ENCODE results near the gene USPL1. TPM values are rescaled to one million over a fixed set of nuclear protein-coding genes. Genes with fewer than 3 reads are reported as not detected.

USPL1 gene
- total RNA-seq, 2 experiments from 2014 or later: 13.3 to 13.8 TPM

DNA sequence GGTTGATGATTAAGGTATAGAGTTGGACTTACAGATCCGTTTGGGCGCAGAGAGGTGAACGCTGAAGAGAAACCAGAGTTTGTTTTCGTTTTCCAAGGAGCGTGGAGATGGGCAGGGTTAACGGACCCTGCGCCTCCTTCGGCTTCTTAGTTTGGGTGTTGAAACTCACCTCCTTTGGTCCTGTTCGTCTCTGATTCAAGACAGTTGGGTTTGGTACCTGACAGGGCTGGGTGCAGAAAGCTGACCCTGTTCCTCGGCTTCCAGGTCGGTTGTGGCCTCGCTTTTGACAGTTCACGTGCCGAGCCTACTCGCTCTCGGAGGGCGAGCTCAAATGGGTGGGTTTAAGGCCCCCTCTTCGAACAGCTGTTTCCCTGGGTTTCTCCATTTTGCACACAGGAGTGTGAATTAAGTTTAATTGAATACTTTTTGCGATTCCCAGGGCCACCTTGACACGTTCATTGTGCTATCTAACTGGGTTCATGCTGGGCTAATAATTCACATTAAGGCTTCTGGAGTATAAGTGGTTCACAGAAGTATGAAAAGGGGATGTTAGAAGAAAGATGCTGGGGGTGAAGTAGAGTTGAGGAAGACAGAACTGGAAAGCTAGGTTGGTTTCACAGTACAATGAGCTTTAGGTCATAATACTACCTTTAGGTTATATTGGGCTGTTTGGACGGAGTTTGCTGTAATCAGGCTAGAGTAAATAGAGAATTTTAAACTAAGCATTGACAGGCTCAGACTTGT, 638 bp downstream of the USPL1 start:
- CTCF ChIA-PET: interaction anchor here (0.6 to 1.4 kb wide), 4 partner anchors 9 to 210 kb away, joined by 3 to 7 read pairs (median 4); no protein-coding TSS in a partner anchor
- Mint-ChIP-seq H3K36me3 (peaks cover 14% of the 10 kb centered on the region), H3K27ac (no peak overlapping the region), H3K4me3 (no peak overlapping the region), H3K4me1 (ENCODE audit: low read depth) (peaks cover 31% of the 10 kb centered on the region), H3K9me3 (no peaks in the 10 kb centered on the region), H3K27me3 (no peaks in the 10 kb centered on the region)
- DNase-seq: no peak
- intact Hi-C loops (cut with micrococcal nuclease): loop anchor here (5.0 kb wide), 2 partner anchors 54 to 1809 kb away; partner anchors contain the start of gene N4BP2L1
- POLR2A ChIA-PET: interaction anchor here (0.9 to 3.4 kb wide), 11 partner anchors 9 to 246 kb away, joined by 3 to 46 read pairs (median 5); partner anchors contain the start of gene HMGB1

DNA sequence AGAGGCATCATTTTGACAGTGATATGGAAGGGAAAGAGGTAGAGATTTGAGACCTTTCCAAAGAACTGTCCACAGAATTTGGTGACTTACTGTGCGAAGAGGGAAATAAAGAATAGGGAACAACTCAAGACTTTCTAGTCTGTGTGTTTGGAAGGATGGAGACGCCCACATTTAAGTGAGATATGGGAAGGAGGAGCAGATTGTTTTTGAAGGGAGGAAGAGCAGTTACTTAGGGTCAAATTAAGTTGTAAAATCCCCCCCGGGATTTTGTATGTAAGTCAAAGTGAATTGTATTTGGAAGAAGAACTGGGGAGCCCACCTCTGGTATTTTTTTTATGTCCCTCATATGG, 1.2 kb downstream of the USPL1 start:
- intact Hi-C loops (cut with micrococcal nuclease): loop anchor here (5.0 kb wide), 2 partner anchors 53 to 1808 kb away; partner anchors contain the start of gene N4BP2L1
- no peaks in the 10 kb centered on the region for H3K9me3 Mint-ChIP-seq
- peaks cover 13% of the 10 kb centered on the region for H3K36me3 Mint-ChIP-seq
- H3K27ac Mint-ChIP-seq: no peak overlapping the region
- DNase-seq: no peak
- H3K4me3 Mint-ChIP-seq: no peak overlapping the region
- H3K27me3 Mint-ChIP-seq: no peaks in the 10 kb centered on the region
- ChIA-PET CTCF (interaction anchor here (0.6 to 1.4 kb wide), 2 partner anchors 8 to 210 kb away, joined by 3 to 4 read pairs; no protein-coding TSS in a partner anchor), POLR2A (interaction anchor here (1.1 to 2.4 kb wide), 5 partner anchors 40 to 211 kb away, joined by 3 to 11 read pairs (median 7); no protein-coding TSS in a partner anchor)
- peaks cover 28% of the 10 kb centered on the region for H3K4me1 Mint-ChIP-seq (ENCODE audit: low read depth)

DNA sequence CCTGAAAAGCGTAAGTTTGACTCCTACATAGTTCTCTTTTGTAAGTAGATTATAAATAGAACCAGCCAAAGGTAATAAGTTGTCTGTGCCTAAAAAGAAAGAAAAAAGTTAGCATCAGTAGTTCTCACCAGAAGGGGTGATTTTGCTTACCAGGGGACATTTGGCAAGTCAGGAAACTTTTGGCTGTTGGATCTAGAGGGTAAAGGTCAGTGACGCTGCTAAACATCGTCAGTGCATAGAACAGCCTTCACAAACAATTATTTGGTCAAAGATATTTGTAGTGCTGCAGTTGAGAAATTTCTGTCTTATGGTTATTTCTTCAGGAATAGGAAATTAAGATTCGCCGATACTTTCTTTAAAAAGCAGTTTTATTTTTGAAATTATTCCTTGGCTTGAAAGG, 2.0 kb downstream of the USPL1 start:
- H3K4me1 Mint-ChIP-seq (ENCODE audit: low read depth): peaks cover 26% of the 10 kb centered on the region
- H3K27me3 Mint-ChIP-seq: no peaks in the 10 kb centered on the region
- no peak overlapping the region for H3K27ac Mint-ChIP-seq
- H3K4me3 Mint-ChIP-seq: peak overlapping the region; percentile 33
- ChIA-PET POLR2A (no interaction called here), CTCF (no interaction called here)
- DNase-seq: no peak
- intact Hi-C loops (cut with micrococcal nuclease): loop anchor here (5.0 kb wide), 2 partner anchors 53 to 1808 kb away; partner anchors contain the start of gene N4BP2L1
- no peaks in the 10 kb centered on the region for H3K9me3 Mint-ChIP-seq
- H3K36me3 Mint-ChIP-seq: peaks cover 18% of the 10 kb centered on the region

- Mint-ChIP-seq H3K36me3 (peaks cover 23% of the 10 kb centered on the region), H3K4me3 (no peak overlapping the region), H3K27ac (no peak overlapping the region), H3K4me1 (ENCODE audit: low read depth) (peaks cover 29% of the 10 kb centered on the region), H3K9me3 (no peaks in the 10 kb centered on the region), H3K27me3 (no peaks in the 10 kb centered on the region)
- CTCF ChIA-PET: interaction anchor here (1.2 kb wide), 1 partner anchor 488 kb away, joined by 3 read pairs; no protein-coding TSS in a partner anchor
- POLR2A ChIA-PET: no interaction called here
- no peak for DNase-seq
- intact Hi-C loops (cut with micrococcal nuclease): no loop called here
Measured at GRCh38 chr13:30620941-30621340, 3.2 kb downstream of the USPL1 start.

DNA sequence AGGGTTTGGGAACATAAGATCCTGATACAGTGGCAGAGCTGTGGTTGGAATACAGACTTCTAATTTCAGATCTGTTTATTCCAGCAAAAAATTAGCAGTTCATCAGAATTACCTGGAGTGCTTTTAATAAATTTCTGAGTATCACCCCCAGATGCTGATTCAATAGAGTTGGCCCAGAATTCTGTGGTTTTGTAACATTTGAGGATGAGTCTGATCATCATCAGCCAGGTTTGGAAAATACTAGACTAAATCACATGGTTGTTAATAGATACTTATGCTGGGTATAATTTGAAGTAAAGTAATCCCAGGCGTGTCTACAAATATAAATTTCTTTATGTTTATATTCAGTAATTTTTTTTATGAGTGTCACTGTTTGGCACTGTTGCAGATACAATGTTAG, 4.8 kb downstream of the USPL1 start:
- ChIA-PET CTCF (interaction anchor here (0.7 kb wide), 1 partner anchor 17 kb away, joined by 4 read pairs; no protein-coding TSS in a partner anchor), POLR2A (no interaction called here)
- H3K27me3 Mint-ChIP-seq: no peaks in the 10 kb centered on the region
- H3K36me3 Mint-ChIP-seq: peaks cover 23% of the 10 kb centered on the region
- intact Hi-C loops (cut with micrococcal nuclease): no loop called here
- H3K4me1 Mint-ChIP-seq (ENCODE audit: low read depth): peaks cover 38% of the 10 kb centered on the region
- DNase-seq: no peak
- H3K27ac Mint-ChIP-seq: no peak overlapping the region
- H3K4me3 Mint-ChIP-seq: no peak overlapping the region
- no peaks in the 10 kb centered on the region for H3K9me3 Mint-ChIP-seq

GRCh38 chr13:30623392-30623791, 5.7 kb downstream of the USPL1 start:
- Mint-ChIP-seq H3K4me1 (ENCODE audit: low read depth) (peaks cover 42% of the 10 kb centered on the region), H3K4me3 (no peak overlapping the region), H3K27ac (no peak overlapping the region), H3K27me3 (no peaks in the 10 kb centered on the region), H3K9me3 (no peaks in the 10 kb centered on the region), H3K36me3 (peaks cover 24% of the 10 kb centered on the region)
- intact Hi-C loops (cut with micrococcal nuclease): no loop called here
- ChIA-PET POLR2A (no interaction called here), CTCF (no interaction called here)
- no peak for DNase-seq

DNA sequence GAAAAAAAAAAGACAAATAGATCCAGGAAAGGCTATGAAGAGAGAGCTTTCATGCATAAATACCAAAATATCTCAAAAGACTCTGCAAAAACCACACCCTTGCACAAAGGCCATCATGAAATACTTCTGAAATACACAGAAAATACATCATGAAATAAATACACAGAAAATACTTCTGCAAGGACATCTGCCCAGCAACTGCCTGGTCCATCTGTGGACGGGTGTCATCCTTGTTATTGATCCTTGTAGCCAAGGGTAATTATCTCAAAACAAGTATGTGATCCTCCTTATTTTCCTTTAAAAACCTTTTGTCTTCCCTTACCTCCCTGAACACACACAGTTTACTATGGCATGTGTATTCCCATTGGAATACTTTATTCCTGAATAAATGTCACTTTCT, 6.9 kb downstream of the USPL1 start:
- ChIA-PET CTCF (no interaction called here), POLR2A (no interaction called here)
- peaks cover 36% of the 10 kb centered on the region for H3K36me3 Mint-ChIP-seq
- intact Hi-C loops (cut with micrococcal nuclease): no loop called here
- H3K4me3 Mint-ChIP-seq: no peak overlapping the region
- H3K27ac Mint-ChIP-seq: no peak overlapping the region
- no peaks in the 10 kb centered on the region for H3K27me3 Mint-ChIP-seq
- peaks cover 49% of the 10 kb centered on the region for H3K4me1 Mint-ChIP-seq (ENCODE audit: low read depth)
- DNase-seq: no peak
- H3K9me3 Mint-ChIP-seq: no peaks in the 10 kb centered on the region

DNA sequence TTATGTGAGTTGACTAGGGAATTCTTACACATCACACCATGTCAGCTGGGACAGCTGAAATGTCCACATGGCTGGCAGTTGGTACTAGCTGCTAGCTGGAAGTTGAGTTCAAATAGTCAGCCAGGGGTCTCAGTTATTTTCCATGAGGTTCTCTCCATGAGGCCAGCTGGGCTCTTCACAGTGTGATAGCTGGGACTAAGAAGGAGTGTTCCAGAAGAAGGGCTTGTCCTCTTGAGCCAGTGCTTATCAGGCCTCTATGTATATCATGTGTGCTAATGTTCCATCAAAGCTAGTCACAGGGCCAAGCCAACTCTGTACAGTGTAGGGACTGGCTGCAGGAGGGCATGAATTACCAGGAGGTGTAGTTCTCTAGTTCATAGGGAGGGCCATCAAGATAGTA, 11.8 kb downstream of the USPL1 start:
- peaks cover 51% of the 10 kb centered on the region for H3K36me3 Mint-ChIP-seq
- no peaks in the 10 kb centered on the region for H3K27me3 Mint-ChIP-seq
- peaks cover 36% of the 10 kb centered on the region for H3K4me1 Mint-ChIP-seq (ENCODE audit: low read depth)
- no peak overlapping the region for H3K4me3 Mint-ChIP-seq
- no peak overlapping the region for H3K27ac Mint-ChIP-seq
- peaks cover 2% of the 10 kb centered on the region for H3K9me3 Mint-ChIP-seq
- DNase-seq: no peak
- ChIA-PET POLR2A (interaction anchor here (1.9 kb wide), 1 partner anchor 12 kb away, joined by 6 read pairs; the partner anchor contains the start of gene USPL1), CTCF (interaction anchor here (1.7 kb wide), 1 partner anchor 12 kb away, joined by 7 read pairs; the partner anchor contains the start of gene USPL1)
- intact Hi-C loops (cut with micrococcal nuclease): no loop called here

DNA sequence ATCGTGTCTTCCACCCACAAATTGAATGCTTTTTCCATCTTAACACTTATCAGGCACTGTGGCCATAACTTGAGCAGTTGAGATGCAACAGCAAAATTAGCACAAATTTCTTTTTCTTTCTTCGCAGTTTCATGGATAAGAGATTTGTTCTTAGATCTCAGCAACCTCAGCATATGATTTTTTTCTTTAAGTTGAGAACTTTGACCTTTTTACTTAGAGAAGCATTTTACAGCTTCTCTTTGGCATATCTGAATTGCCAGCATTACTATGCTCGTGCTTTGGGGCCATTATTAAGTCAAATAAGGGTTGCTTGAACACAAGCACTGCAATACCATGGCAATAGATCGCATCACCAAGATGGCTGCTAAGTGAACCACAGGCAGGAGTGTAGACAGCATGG, 16.1 kb downstream of the USPL1 start:
- POLR2A ChIA-PET: no interaction called here

DNA sequence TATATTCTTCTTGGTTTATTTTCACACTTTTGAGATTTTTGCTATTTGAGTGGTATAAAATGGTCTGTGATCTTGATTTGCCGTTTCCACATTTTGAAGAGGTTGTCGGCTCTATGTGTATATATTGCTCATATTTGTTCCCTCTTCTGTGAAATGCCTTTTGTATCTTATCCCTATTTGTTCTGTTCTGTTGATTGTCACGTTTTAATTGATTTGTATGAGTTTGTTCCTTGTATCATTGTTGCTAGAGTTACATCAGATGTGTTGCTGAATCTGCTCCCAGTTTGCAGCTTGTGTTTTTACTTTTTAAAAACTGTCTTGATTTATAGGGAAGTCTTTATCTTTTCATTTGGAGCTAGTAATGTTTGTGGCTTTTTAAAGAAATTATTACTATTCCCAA, 17.1 kb downstream of the USPL1 start:
- no peak overlapping the region for H3K4me3 Mint-ChIP-seq
- intact Hi-C loops (cut with micrococcal nuclease): no loop called here
- no peak for DNase-seq
- peaks cover 45% of the 10 kb centered on the region for H3K36me3 Mint-ChIP-seq
- H3K9me3 Mint-ChIP-seq: peaks cover 2% of the 10 kb centered on the region
- no peaks in the 10 kb centered on the region for H3K27me3 Mint-ChIP-seq
- POLR2A ChIA-PET: no interaction called here
- no peak overlapping the region for H3K27ac Mint-ChIP-seq
- peaks cover 35% of the 10 kb centered on the region for H3K4me1 Mint-ChIP-seq (ENCODE audit: low read depth)
- CTCF ChIA-PET: no interaction called here

More for the DNA sequence above, 16.1 kb downstream of the USPL1 start:
- Mint-ChIP-seq H3K27me3 (no peaks in the 10 kb centered on the region), H3K27ac (no peak overlapping the region), H3K4me1 (ENCODE audit: low read depth) (peaks cover 40% of the 10 kb centered on the region), H3K4me3 (no peak overlapping the region), H3K9me3 (peaks cover 2% of the 10 kb centered on the region), H3K36me3 (peaks cover 48% of the 10 kb centered on the region)
- intact Hi-C loops (cut with micrococcal nuclease): no loop called here
- CTCF ChIA-PET: no interaction called here
- DNase-seq: no peak

DNA sequence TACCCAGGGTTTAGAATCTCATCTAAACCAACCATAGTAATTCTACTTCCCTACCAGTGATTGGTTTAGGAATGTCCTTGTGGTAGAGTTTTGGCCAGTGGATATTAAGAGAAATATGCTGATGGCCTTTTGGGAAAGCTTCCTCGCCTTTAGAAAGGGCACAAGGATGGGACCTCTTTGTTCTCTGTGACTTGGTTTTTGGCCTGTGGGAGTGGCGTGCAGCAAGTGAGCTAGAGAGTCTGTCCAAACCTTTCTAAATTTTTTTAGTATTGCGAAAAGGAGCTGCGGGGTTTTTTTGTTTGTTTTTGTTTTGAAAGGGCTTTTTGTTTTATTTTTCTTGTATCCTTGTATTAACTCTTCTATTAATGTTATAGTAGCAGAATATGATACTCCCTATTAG, 20.6 kb downstream of the USPL1 start:
- H3K4me1 Mint-ChIP-seq (ENCODE audit: low read depth): peaks cover 29% of the 10 kb centered on the region
- POLR2A ChIA-PET: no interaction called here
- no peaks in the 10 kb centered on the region for H3K27me3 Mint-ChIP-seq

GRCh38 chr13:30639671-30640070, 22.0 kb downstream of the USPL1 start:
- H3K27ac Mint-ChIP-seq: no peak overlapping the region
- CTCF ChIA-PET: interaction anchor here (0.7 kb wide), 1 partner anchor 18 kb away, joined by 4 read pairs; no protein-coding TSS in a partner anchor
- H3K27me3 Mint-ChIP-seq: no peaks in the 10 kb centered on the region
- H3K4me1 Mint-ChIP-seq (ENCODE audit: low read depth): peaks cover 24% of the 10 kb centered on the region
- POLR2A ChIA-PET: no interaction called here
- intact Hi-C loops (cut with micrococcal nuclease): no loop called here
- no peaks in the 10 kb centered on the region for H3K9me3 Mint-ChIP-seq
- H3K36me3 Mint-ChIP-seq: peaks cover 23% of the 10 kb centered on the region
- no peak for DNase-seq
- no peak overlapping the region for H3K4me3 Mint-ChIP-seq

More for the DNA sequence above, 20.6 kb downstream of the USPL1 start:
- intact Hi-C loops (cut with micrococcal nuclease): no loop called here
- CTCF ChIA-PET: no interaction called here
- peaks cover 2% of the 10 kb centered on the region for H3K9me3 Mint-ChIP-seq
- H3K27ac Mint-ChIP-seq: no peak overlapping the region
- H3K36me3 Mint-ChIP-seq: peaks cover 30% of the 10 kb centered on the region
- no peak overlapping the region for H3K4me3 Mint-ChIP-seq
- no peak for DNase-seq

Data from activated CD4-positive, alpha-beta memory T cell treated with anti-CD3 and anti-CD28 coated beads for 36 hours (primary cell).